H1 (cell line): Measurements from ENCODE around the gene PALS2. TPM values are rescaled to one million over a fixed set of nuclear protein-coding genes. Genes with fewer than 3 reads are reported as not detected.

ENCODE experiments used
- CTCF ChIA-PET: fragments of 300-600 bp; sonication (Branson Sonifier 250); formaldehyde crosslinking; loops from one replicate; lab custom pipeline; 2021; ENCODE audit not compliant: partially characterized antibody; lab: Charles Lee
- POLR2A ChIA-PET: fragments of 300-600 bp; sonication (Branson Sonifier 250); formaldehyde crosslinking; loops from one replicate; lab custom pipeline; 2021; ENCODE audit warnings: inconsistent platforms; ENCODE audit not compliant: partially characterized antibody; lab: Charles Lee
- DNase-seq, 2 experiments: peaks; one replicate each; pipeline versions ENCODE4 v3.0.0 to v3.0.0-alpha.2; 2010 to 2022; ENCODE audit warnings: low spot score in 2 of 2, low read depth in 1 of 2, mixed read lengths in 1 of 2
- FAIRE-seq: peaks from 2 replicates; lab custom pipeline; 2011; peaks lifted over from hg19 to GRCh38; lab: Jason Lieb, UNC
- H2AFZ ChIP-seq: 2 replicates; pipeline ENCODE4 v1.8.1; 2012; ENCODE audit warnings: low read length, inconsistent platforms
- H2AK5ac ChIP-seq: 2 replicates; pipeline ENCODE4 v1.6.1; 2013; ENCODE audit warnings: low read depth, low read length
- H2BK120ac ChIP-seq: replicated peaks from 2 replicates; pipeline ENCODE3; 2013; ENCODE audit warnings: low read depth, low read length, inconsistent platforms
- H2BK12ac ChIP-seq: 2 replicates; pipeline ENCODE4 v1.6.1; 2013; ENCODE audit warnings: low read depth, low read length
- H2BK15ac ChIP-seq: 2 replicates; pipeline ENCODE4 v1.6.1; 2013; ENCODE audit warnings: low read length
- H2BK20ac ChIP-seq: 2 replicates; pipeline ENCODE4 v1.6.1; 2013; ENCODE audit warnings: low read length
- H2BK5ac ChIP-seq: 2 replicates; pipeline ENCODE4 v1.6.1; 2013; ENCODE audit warnings: low read depth, low read length
- H3K14ac ChIP-seq: 2 replicates; pipeline ENCODE4 v1.6.1; 2013; ENCODE audit warnings: inconsistent platforms; ENCODE audit not compliant: insufficient read length
- H3K18ac ChIP-seq: 2 replicates; pipeline ENCODE4 v1.6.1; 2013; ENCODE audit warnings: low read length; ENCODE audit errors: extremely low read depth
- H3K23ac ChIP-seq: 2 replicates; pipeline ENCODE4 v1.6.1; 2013; ENCODE audit warnings: inconsistent platforms; ENCODE audit not compliant: insufficient read length
- H3K23me2 ChIP-seq: 2 replicates; pipeline ENCODE4 v1.6.1; 2013; ENCODE audit warnings: low read depth, low read length
- H3K27ac ChIP-seq: 2 replicates; pipeline ENCODE4 v1.6.1; 2011; ENCODE audit warnings: low read depth, low read length, inconsistent platforms
- H3K27me3 ChIP-seq, 4 experiments: replicated peaks in 1 of 4; 1 replicate in 1 of 4; 2 replicates in 3 of 4; pipeline versions ENCODE4 v1.6.1 to v1.8.1; 2011 to 2013; ENCODE audit warnings: low read length in 3 of 4, mild to moderate bottlenecking in 3 of 4, inconsistent platforms in 2 of 4, mixed read lengths in 2 of 4, moderate library complexity in 1 of 4; ENCODE audit not compliant: control insufficient read depth in 3 of 4, insufficient read depth in 3 of 4; ENCODE audit errors: extremely low read depth in 1 of 4
- H3K36me3 ChIP-seq, 4 experiments: 2 replicates each; pipeline versions ENCODE4 v1.6.1 to v1.8.1; 2011 to 2013; ENCODE audit warnings: mild to moderate bottlenecking in 4 of 4, low read length in 3 of 4, moderate library complexity in 2 of 4, control low read depth in 1 of 4, inconsistent platforms in 1 of 4; ENCODE audit not compliant: insufficient read depth in 4 of 4, control insufficient read depth in 2 of 4
- H3K4ac ChIP-seq: replicated peaks from 2 replicates; pipeline ENCODE3; 2013; ENCODE audit warnings: low read length, low read depth, mixed read lengths, inconsistent platforms; ENCODE audit not compliant: insufficient read length
- H3K4me1 ChIP-seq, 4 experiments: replicated peaks in 1 of 4; 1 replicate in 1 of 4; 2 replicates in 3 of 4; pipeline versions ENCODE4 v1.6.1 to v1.8.1; 2011 to 2013; ENCODE audit warnings: low read length in 3 of 4, inconsistent platforms in 2 of 4, mixed read lengths in 1 of 4; ENCODE audit not compliant: insufficient read depth in 4 of 4, control insufficient read depth in 3 of 4
- H3K4me2 ChIP-seq, 2 experiments: 2 replicates each; pipeline versions ENCODE4 v1.6.1 to v1.8.1; 2011 to 2013; ENCODE audit warnings: low read depth in 2 of 2, low read length in 2 of 2, control low read depth in 1 of 2, inconsistent platforms in 1 of 2, mild to moderate bottlenecking in 1 of 2; ENCODE audit not compliant: insufficient read depth in 1 of 2
- H3K4me3 ChIP-seq, 4 experiments: fragments of 200-600, 300-600 bp in 1 of 4; sonication (generic), shearing (Covaris generic), sonication (Bioruptor Twin) in 1 of 4; 2 replicates each; pipeline versions ENCODE4 v1.5.1 to v1.8.1; 2011 to 2016; ENCODE audit warnings: low read length in 4 of 4, low read depth in 3 of 4, control low read depth in 2 of 4, inconsistent platforms in 2 of 4, mild to moderate bottlenecking in 2 of 4, mixed read lengths in 1 of 4, moderate library complexity in 1 of 4; ENCODE audit not compliant: insufficient read depth in 2 of 4; ENCODE audit errors: extremely low read depth in 1 of 4
- H3K56ac ChIP-seq: replicated peaks from 2 replicates; pipeline ENCODE3; 2013; ENCODE audit warnings: low read depth, mild to moderate bottlenecking, mixed read lengths, low read length, inconsistent platforms; ENCODE audit not compliant: insufficient read length
- H3K79me1 ChIP-seq: 2 replicates; pipeline ENCODE4 v1.6.1; 2013; ENCODE audit warnings: low read depth, low read length, control low read depth
- H3K79me2 ChIP-seq, 2 experiments: 2 replicates each; pipeline versions ENCODE4 v1.6.1 to v1.8.1; 2012 to 2013; ENCODE audit warnings: low read length in 2 of 2, mild to moderate bottlenecking in 2 of 2, inconsistent platforms in 1 of 2; ENCODE audit not compliant: insufficient read depth in 2 of 2, control insufficient read depth in 1 of 2
- H3K9ac ChIP-seq, 4 experiments: replicated peaks in 1 of 4; 1 replicate in 1 of 4; 2 replicates in 3 of 4; pipeline versions ENCODE4 v1.6.1 to v1.8.1; 2011 to 2013; ENCODE audit warnings: low read depth in 3 of 4, low read length in 3 of 4, control low read depth in 2 of 4, mild to moderate bottlenecking in 2 of 4, moderate library complexity in 2 of 4, inconsistent platforms in 1 of 4; ENCODE audit errors: extremely low read depth in 1 of 4
- H3K9me3 ChIP-seq, 2 experiments: 2 replicates each; pipeline versions ENCODE4 v1.6.1 to v1.8.1; 2012 to 2013; ENCODE audit warnings: mild to moderate bottlenecking in 2 of 2, moderate library complexity in 2 of 2, control low read depth in 1 of 2, inconsistent platforms in 1 of 2, low read depth in 1 of 2, low read length in 1 of 2, mixed read lengths in 1 of 2; ENCODE audit not compliant: insufficient read depth in 2 of 2
- H4K20me1 ChIP-seq, 2 experiments: replicated peaks in 1 of 2; 2 replicates each; pipeline versions ENCODE3 to v1.8.1; 2011 to 2013; ENCODE audit warnings: inconsistent platforms in 2 of 2, low read length in 2 of 2, mild to moderate bottlenecking in 1 of 2; ENCODE audit not compliant: insufficient read depth in 2 of 2, control insufficient read depth in 1 of 2
- H4K5ac ChIP-seq: 2 replicates; pipeline ENCODE4 v1.6.1; 2013; ENCODE audit warnings: low read length, low read depth, mixed read lengths, inconsistent platforms; ENCODE audit not compliant: insufficient read length
- H4K8ac ChIP-seq: 2 replicates; pipeline ENCODE4 v1.8.0; 2013; ENCODE audit warnings: mild to moderate bottlenecking, moderate library complexity, low read length, inconsistent platforms; ENCODE audit not compliant: insufficient read depth; ENCODE audit errors: extremely low read depth
- H4K91ac ChIP-seq: replicated peaks from 2 replicates; pipeline ENCODE3; 2013; ENCODE audit warnings: low read length, mixed read lengths, inconsistent platforms; ENCODE audit not compliant: insufficient read length
- BCL11A ChIP-seq, 2 experiments: IDR thresholded peaks; one replicate each; pipeline ENCODE4 v1.6.1; 2011; ENCODE audit warnings: low read depth in 2 of 2, low read length in 2 of 2, mild to moderate bottlenecking in 2 of 2
- BRCA1 ChIP-seq: IDR thresholded peaks from 2 replicates; pipeline ENCODE4 v1.6.1; 2012; ENCODE audit warnings: low read depth, low read length, improper control_type of control experiment
- CBX8 ChIP-seq: fragments of 300-800, 300-1000 bp; sonication (generic); IDR thresholded peaks from 2 replicates; pipeline ENCODE4 v1.7.1; 2016; ENCODE audit warnings: low read depth, low read length, borderline replicate concordance
- HDAC2 ChIP-seq, 2 experiments: fragments of 300-600 bp in 1 of 2; sonication (generic) in 1 of 2; IDR thresholded peaks; 2 replicates each; pipeline ENCODE4 v1.6.1; 2011 to 2012; ENCODE audit warnings: low read depth in 2 of 2, low read length in 2 of 2, mild to moderate bottlenecking in 2 of 2, moderate library complexity in 2 of 2, borderline replicate concordance in 1 of 2, inconsistent platforms in 1 of 2
- KDM4A ChIP-seq: IDR thresholded peaks from one replicate; pipeline ENCODE4 v1.7.1; 2012; ENCODE audit warnings: low read depth, mild to moderate bottlenecking, moderate library complexity, low read length, inconsistent platforms; ENCODE audit not compliant: severe bottlenecking
- MAFK ChIP-seq: IDR thresholded peaks from 2 replicates; pipeline ENCODE4 v1.6.1; 2012; ENCODE audit warnings: low read depth, mild to moderate bottlenecking, improper control_type of control experiment, low read length
- MAX ChIP-seq: IDR thresholded peaks from 2 replicates; pipeline ENCODE4 v1.6.1; 2012; ENCODE audit warnings: inconsistent platforms
- PHF8 ChIP-seq: fragments of 200-600 bp; sonication (generic); conservative IDR thresholded peaks from 2 replicates; pipeline ENCODE4 v1.7.1; 2012; ENCODE audit warnings: low read depth, mild to moderate bottlenecking, inconsistent platforms, low read length, moderate library complexity
- POLR2AphosphoS5 ChIP-seq: IDR thresholded peaks from 2 replicates; pipeline ENCODE4 v1.6.1; 2011; ENCODE audit warnings: low read depth, low read length
- TAF7 ChIP-seq: optimal IDR thresholded peaks from 2 replicates; pipeline ENCODE3; 2011; ENCODE audit warnings: low read depth, mild to moderate bottlenecking, inconsistent platforms, low read length, moderate library complexity, borderline replicate concordance
- TBP ChIP-seq: IDR thresholded peaks from 2 replicates; pipeline ENCODE4 v1.6.1; 2011; ENCODE audit warnings: low read depth, low read length, improper control_type of control experiment
- WGBS, 2 experiments: shearing (Covaris generic) in 1 of 2; methylation state at CpG; one replicate each; pipeline versions ENCODE4 v1.1.6 to v1.1.7; 2013 to 2015; ENCODE audit warnings: low lambda C conversion rate in 2 of 2, mixed read lengths in 2 of 2, inconsistent platforms in 1 of 2, low coverage in 1 of 2, missing lambda C conversion rate in 1 of 2; ENCODE audit not compliant: insufficient replicate concordance in 2 of 2, insufficient coverage in 1 of 2, insufficient read length in 1 of 2; ENCODE audit errors: extremely low coverage in 1 of 2, missing lambda C conversion rate in 1 of 2; 5-methylcytosine and 5-hydroxymethylcytosine counted together
- polyA plus RNA-seq, 7 experiments: library from polyadenylated mRNA; depleted of rRNA in 3 of 7; stranded (reverse) in 5 of 7; unstranded in 2 of 7; fragments of >200 nt in 5 of 7; fragments of 200-250 nt in 2 of 7; gene quantifications; 1 replicate in 5 of 7; 2 replicates in 1 of 7; 4 replicates in 1 of 7; pipeline versions ENCODE4 v1.2.1 to v1.2.3, GENCODE V29; 2011 to 2013; ENCODE audit warnings: missing spikeins in 2 of 7, mixed read lengths in 2 of 7
- total RNA-seq: library from RNA; stranded (reverse); fragmentation: NEBNext Ultra II Directional; extraction: Animal tissue kit (Norgen Biotek cat#: 25700); gene quantifications from 2 replicates; pipeline ENCODE4 v1.2.1, GENCODE V29; 2021
- TF ChIP-seq, protein P1 (sequence below): IDR thresholded peaks from 2 replicates; pipeline ENCODE4 v1.6.1; 2012; ENCODE audit warnings: low read length, inconsistent platforms

Gene PALS2
- total and polyA plus RNA-seq, 2 of the 8 experiments (the other 6 are each of a cell fraction or from before 2014, with no cell fraction given) = 10.4 to 98.3 TPM

DNA sequence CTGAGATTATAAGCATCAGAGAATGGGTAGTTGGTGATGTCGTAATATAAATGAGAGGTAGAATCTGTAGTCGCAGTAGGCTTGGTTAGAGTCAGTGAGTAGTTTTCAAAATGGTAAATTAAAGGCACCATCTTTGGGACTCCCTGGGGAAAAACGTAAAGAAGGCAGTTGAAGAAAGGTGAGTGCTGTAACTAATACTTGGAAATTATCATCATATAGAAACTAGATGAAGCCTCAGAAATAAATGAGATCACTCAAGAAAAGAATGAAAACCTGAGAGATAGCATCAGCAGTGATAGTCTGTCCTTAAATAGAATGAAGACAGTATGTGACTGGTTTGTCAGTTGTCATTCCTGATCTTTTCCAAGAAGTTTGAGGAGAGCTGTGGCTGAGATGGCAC, 23.8 kb downstream of the PALS2 start:
- peak overlapping the region; percentile 89 for H3K23ac ChIP-seq
- H3K56ac ChIP-seq = no peak overlapping the region
- no peak overlapping the region for H2BK120ac ChIP-seq
- no peak overlapping the region for H3K4me3 ChIP-seq
- H3K27ac ChIP-seq = no peak overlapping the region
- H3K27me3 ChIP-seq = no peaks in the 10 kb centered on the region
- no peak overlapping the region for H3K9ac ChIP-seq
- H3K23me2 ChIP-seq = peaks cover 2% of the 10 kb centered on the region; the same call in 1 of the 2 replicates
- DNase-seq (no peak), FAIRE-seq (no peak)
- no peak overlapping the region for H4K8ac ChIP-seq
- CTCF ChIA-PET = interaction anchor here (1.2 kb wide), 1 partner anchor 20 kb away, joined by 3 read pairs; no protein-coding TSS in a partner anchor
- H2BK20ac ChIP-seq = no peak overlapping the region
- no peak overlapping the region for H3K4ac ChIP-seq
- H4K91ac ChIP-seq = no peak overlapping the region
- no peak overlapping the region for H3K4me2 ChIP-seq
- no peak overlapping the region for H3K14ac ChIP-seq
- no peak overlapping the region for H2BK12ac ChIP-seq
- no peak overlapping the region for H3K18ac ChIP-seq
- no peak overlapping the region for H2AK5ac ChIP-seq
- peaks cover 8 to 98% of the 10 kb centered on the region in 2 experiments; a peak in 3 of 4 replicates for H3K79me2 ChIP-seq
- peaks cover 0 to 3% (median 0%) of the 10 kb centered on the region in 4 experiments; a peak in 1 of 8 replicates for H3K36me3 ChIP-seq
- H3K9me3 ChIP-seq = no peaks in the 10 kb centered on the region
- POLR2A ChIA-PET = no interaction called here
- H2BK15ac ChIP-seq = no peak overlapping the region
- no peaks in the 10 kb centered on the region for H3K4me1 ChIP-seq
- no peak overlapping the region for H4K5ac ChIP-seq
- peaks cover 0 to 1% of the 10 kb centered on the region in 2 experiments for H4K20me1 ChIP-seq
- no peak overlapping the region for H2BK5ac ChIP-seq
- H3K79me1 ChIP-seq = 0 out of 2 replicates have a peak, but pooled peaks cover 3% of the 10 kb centered on the region
- H2AFZ ChIP-seq = no peak overlapping the region
- 84 to 100% methylated on average over 1 to 3 of the region's 3 CpGs for WGBS, 2 experiments
- no peak for TF ChIP-seq HDAC2 (IDR thresholded peaks at IDR 0.05; ENCODE audit: borderline replicate concordance in 1 of 2, low read depth in 2 of 2, low read length in 2 of 2)
- TF ChIP-seq, protein P1, sequence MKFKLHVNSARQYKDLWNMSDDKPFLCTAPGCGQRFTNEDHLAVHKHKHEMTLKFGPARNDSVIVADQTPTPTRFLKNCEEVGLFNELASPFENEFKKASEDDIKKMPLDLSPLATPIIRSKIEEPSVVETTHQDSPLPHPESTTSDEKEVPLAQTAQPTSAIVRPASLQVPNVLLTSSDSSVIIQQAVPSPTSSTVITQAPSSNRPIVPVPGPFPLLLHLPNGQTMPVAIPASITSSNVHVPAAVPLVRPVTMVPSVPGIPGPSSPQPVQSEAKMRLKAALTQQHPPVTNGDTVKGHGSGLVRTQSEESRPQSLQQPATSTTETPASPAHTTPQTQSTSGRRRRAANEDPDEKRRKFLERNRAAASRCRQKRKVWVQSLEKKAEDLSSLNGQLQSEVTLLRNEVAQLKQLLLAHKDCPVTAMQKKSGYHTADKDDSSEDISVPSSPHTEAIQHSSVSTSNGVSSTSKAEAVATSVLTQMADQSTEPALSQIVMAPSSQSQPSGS = no peak
- TF ChIP-seq KDM4A = no peak
- TF ChIP-seq MAFK = no peak
- no peak for TF ChIP-seq POLR2AphosphoS5
- no peak for TF ChIP-seq BCL11A (IDR thresholded peaks at IDR 0.05; ENCODE audit: low read depth in 2 of 2, low read length in 2 of 2)
- TF ChIP-seq TBP = no peak
- TF ChIP-seq TAF7 = no peak
- no peak for TF ChIP-seq PHF8
- TF ChIP-seq MAX = no peak
- no peak for TF ChIP-seq BRCA1
- no peak for TF ChIP-seq CBX8
